Raji (cell line): ENCODE results near the gene ZNRF3.

Experiments used
- POLR2A ChIP-seq: IDR thresholded peaks from 2 replicates; pipeline ENCODE4 v1.6.1; 2011; ENCODE audit warnings: low read depth, low read length, control low read depth; ENCODE audit not compliant: insufficient read depth

The ZNRF3 gene

GRCh38 chr22:29092243-29092642 is 208.9 kb downstream of the ZNRF3 start:
- TF ChIP-seq POLR2A = no peak

GRCh38 chr22:29093030-29093429 is 209.7 kb downstream of the ZNRF3 start:
- no peak for TF ChIP-seq POLR2A

- TF ChIP-seq POLR2A = no peak
These were observed 210.3 kb downstream of the ZNRF3 start for GRCh38 chr22:29093501-29094300.

GRCh38 chr22:29095459-29095858 is 212.1 kb downstream of the ZNRF3 start:
- no peak for TF ChIP-seq POLR2A

- no peak for TF ChIP-seq POLR2A
These were observed 213.6 kb downstream of the ZNRF3 start for GRCh38 chr22:29096736-29097669.

- no peak for TF ChIP-seq POLR2A
These were observed 214.9 kb downstream of the ZNRF3 start for GRCh38 chr22:29098296-29098695.

- no peak for TF ChIP-seq POLR2A
These were observed 218.9 kb downstream of the ZNRF3 start for GRCh38 chr22:29102300-29102699.

- TF ChIP-seq POLR2A = no peak
These were observed 219.7 kb downstream of the ZNRF3 start for GRCh38 chr22:29103121-29103520.

- TF ChIP-seq POLR2A = no peak
These were observed 222.1 kb downstream of the ZNRF3 start for GRCh38 chr22:29105468-29105867.

GRCh38 chr22:29106839-29107238 is 223.5 kb downstream of the ZNRF3 start:
- TF ChIP-seq POLR2A = no peak
